Measurements from ENCODE around the gene EXOC7. TPM values are rescaled to one million over a fixed set of nuclear protein-coding genes. Genes with fewer than 3 reads are reported as not detected.

Gene EXOC7
- total RNA-seq, 1 donor from 2014 or later, result 145 TPM

GRCh38 chr17:76085731-76086366 lies 17.7 kb downstream of the EXOC7 start:
- H3K27ac ChIP-seq (ENCODE audit: low read depth, low read length), result no peak overlapping the region
- no peak overlapping the region for H3K4me2 ChIP-seq (ENCODE audit: low read length)
- peaks cover 14% of the 10 kb centered on the region for H3K4me1 Mint-ChIP-seq (ENCODE audit: low read depth, unreplicated experiment)
- peaks cover 11% of the 10 kb centered on the region for H4K20me1 ChIP-seq (ENCODE audit: insufficient read depth, low read length)
- peaks cover 20% of the 10 kb centered on the region for H3K36me3 ChIP-seq (ENCODE audit: insufficient read depth, low read length)
- no peaks in the 10 kb centered on the region for H3K9me3 Mint-ChIP-seq (ENCODE audit: unreplicated experiment)
- H3K27me3 ChIP-seq (ENCODE audit: insufficient read depth, low read length), result peaks cover under 1% of the 10 kb centered on the region
- peak overlapping the region; percentile 20 for H3K4me3 Mint-ChIP-seq (ENCODE audit: unreplicated experiment)
- no peak overlapping the region for H3K27ac Mint-ChIP-seq (ENCODE audit: unreplicated experiment)
- no peak overlapping the region for H3K9ac ChIP-seq (ENCODE audit: low read length)
- H3K4me3 ChIP-seq (ENCODE audit: insufficient read depth, low read depth, low read length), result no peak overlapping the region
- no peaks in the 10 kb centered on the region for H3K9me3 ChIP-seq (ENCODE audit: insufficient read depth, low read depth, low read length)
- DNase-seq (ENCODE audit: low read depth) (no peak), FAIRE-seq (no peak)
- no peak overlapping the region for H2AFZ ChIP-seq (ENCODE audit: low read depth, low read length)
- peaks cover 12% of the 10 kb centered on the region for H3K36me3 Mint-ChIP-seq (ENCODE audit: low read depth, unreplicated experiment)
- no peaks in the 10 kb centered on the region for H3K4me1 ChIP-seq (ENCODE audit: insufficient read depth, low read length)
- no peaks in the 10 kb centered on the region for H3K79me2 ChIP-seq (ENCODE audit: insufficient read depth, low read length)
- no peaks in the 10 kb centered on the region for H3K27me3 Mint-ChIP-seq (ENCODE audit: low read depth, unreplicated experiment)
- TF ChIP-seq CTCF (IDR thresholded peaks at IDR 0.05; ENCODE audit: insufficient read depth, low read depth, low read length) (no peak), EZH2 (IDR thresholded peaks at IDR 0.05; ENCODE audit: insufficient read depth, low read length) (no peak)

DNA sequence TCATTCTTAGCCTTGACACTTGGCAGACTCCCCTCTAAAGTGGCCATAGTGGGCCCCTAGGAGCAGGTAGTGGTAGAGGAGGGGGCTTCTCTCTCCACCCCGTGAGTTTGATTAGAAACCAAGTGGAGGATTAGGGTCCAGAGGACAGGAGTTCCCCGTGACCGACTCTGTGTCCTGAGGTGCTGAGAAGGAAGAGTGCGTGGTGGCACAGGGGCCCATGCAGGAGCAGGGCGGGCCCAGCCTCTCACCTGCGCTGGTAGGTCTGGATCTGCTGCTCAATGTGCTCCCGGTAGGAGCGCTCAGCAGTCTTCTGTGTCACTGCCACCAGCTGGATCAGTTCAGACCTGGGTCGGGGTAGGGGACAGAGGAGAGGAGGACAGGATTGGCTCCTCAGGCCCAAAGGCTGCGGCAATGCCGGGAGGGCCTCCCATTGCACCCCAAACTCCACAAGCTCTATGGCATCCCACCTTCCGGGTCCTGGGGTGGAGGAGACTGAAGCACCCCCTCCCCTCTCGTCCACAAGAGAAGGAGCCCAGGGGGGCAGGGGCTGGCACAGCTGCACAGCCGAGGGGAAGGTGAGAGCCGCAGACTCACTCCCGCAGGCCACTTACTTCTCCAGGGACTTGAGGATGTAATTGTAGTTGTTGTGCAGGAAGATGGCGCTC lies 18.4 kb downstream of the EXOC7 start:
- no peak overlapping the region for H2AFZ ChIP-seq (ENCODE audit: low read depth, low read length)
- H3K27me3 ChIP-seq (ENCODE audit: insufficient read depth, low read length), result peaks cover 5% of the 10 kb centered on the region
- TF ChIP-seq CTCF (IDR thresholded peaks at IDR 0.05; ENCODE audit: insufficient read depth, low read depth, low read length) (no peak), EZH2 (IDR thresholded peaks at IDR 0.05; ENCODE audit: insufficient read depth, low read length) (no peak)
- peaks cover 18% of the 10 kb centered on the region for H3K4me1 Mint-ChIP-seq (ENCODE audit: low read depth, unreplicated experiment)
- H3K36me3 ChIP-seq (ENCODE audit: insufficient read depth, low read length), result peaks cover 20% of the 10 kb centered on the region
- DNase-seq (ENCODE audit: low read depth) (no peak), FAIRE-seq (no peak)
- H3K27ac ChIP-seq (ENCODE audit: low read depth, low read length), result no peak overlapping the region
- no peaks in the 10 kb centered on the region for H3K9me3 Mint-ChIP-seq (ENCODE audit: unreplicated experiment)
- no peak overlapping the region for H3K4me3 ChIP-seq (ENCODE audit: insufficient read depth, low read depth, low read length)
- H3K9ac ChIP-seq (ENCODE audit: low read length), result no peak overlapping the region
- no peak overlapping the region for H3K27ac Mint-ChIP-seq (ENCODE audit: unreplicated experiment)
- H3K4me1 ChIP-seq (ENCODE audit: insufficient read depth, low read length), result no peaks in the 10 kb centered on the region
- H3K9me3 ChIP-seq (ENCODE audit: insufficient read depth, low read depth, low read length), result no peaks in the 10 kb centered on the region
- no peak overlapping the region for H3K4me2 ChIP-seq (ENCODE audit: low read length)
- H3K4me3 Mint-ChIP-seq (ENCODE audit: unreplicated experiment), result no peak overlapping the region
- H3K27me3 Mint-ChIP-seq (ENCODE audit: low read depth, unreplicated experiment), result peaks cover 1% of the 10 kb centered on the region
- peaks cover 12% of the 10 kb centered on the region for H4K20me1 ChIP-seq (ENCODE audit: insufficient read depth, low read length)
- no peaks in the 10 kb centered on the region for H3K79me2 ChIP-seq (ENCODE audit: insufficient read depth, low read length)
- H3K36me3 Mint-ChIP-seq (ENCODE audit: low read depth, unreplicated experiment), result peaks cover 12% of the 10 kb centered on the region
